ENCODE data around the gene RUSF1. TPM values are rescaled to one million over a fixed set of nuclear protein-coding genes. Genes with fewer than 3 reads are reported as not detected.

Gene RUSF1
- polyA plus RNA-seq, 1 of the 3 experiments (the other 2 are of a cell fraction): 36.5 TPM

DNA sequence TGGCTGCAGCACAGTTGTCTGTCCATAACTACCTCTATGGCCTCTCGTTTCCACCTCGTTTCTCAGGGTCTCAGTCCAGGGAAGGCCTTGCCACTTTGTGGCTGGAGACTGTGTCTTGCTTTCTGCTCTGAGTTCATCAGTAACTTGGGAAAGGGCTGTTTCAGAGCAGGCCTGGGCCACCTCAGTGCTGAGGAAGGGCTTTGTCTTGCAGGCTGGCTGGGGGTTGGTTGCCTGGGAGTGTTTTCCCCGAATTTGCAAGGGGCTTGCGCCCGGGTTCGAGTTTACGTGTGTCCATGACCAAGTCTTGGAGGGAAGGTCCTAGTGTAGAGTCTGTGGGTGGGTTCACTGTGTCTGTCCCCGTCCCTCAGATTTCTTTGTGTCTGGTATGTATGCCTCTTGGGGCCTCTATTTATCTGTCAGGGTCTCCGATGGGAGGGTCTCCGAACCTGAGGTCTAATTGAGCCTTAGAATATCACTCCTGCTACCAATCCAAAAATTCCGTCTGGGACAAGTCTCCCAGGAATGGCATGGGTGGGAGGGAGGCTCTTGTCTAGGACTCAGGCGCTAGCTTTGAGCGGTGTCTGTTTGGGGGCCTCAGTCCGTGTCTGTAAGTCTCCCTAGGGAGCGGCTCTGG lies 36.8 kb downstream of the RUSF1 start:
- peak overlapping the region; percentile 75 for H3K4me2 ChIP-seq
- POLR2A ChIA-PET: interaction anchor here (1.2 to 1.3 kb wide), 3 partner anchors 11 to 354 kb away, joined by 3 to 12 read pairs (median 5); partner anchors contain the start of genes ARMC5 and KAT8
- H3K4me3 ChIP-seq (ENCODE audit: low read depth in 2 of 2, low read length in 1 of 2): peak overlapping the region; percentile 54 to 81
- peak overlapping the region; percentile 74 to 94 for H3K27ac ChIP-seq (ENCODE audit: low read depth in 2 of 2, low read length in 1 of 2)
- H3K9me2 ChIP-seq: no peaks in the 10 kb centered on the region
- H3F3A ChIP-seq (replicated peaks; ENCODE audit: insufficient read depth): peaks cover 34% of the 10 kb centered on the region
- no peaks in the 10 kb centered on the region for H3K9me3 ChIP-seq
- DNase-seq: peak; percentile 32
- H4K20me1 ChIP-seq (ENCODE audit: insufficient read depth): peaks cover 20% of the 10 kb centered on the region
- WGBS (ENCODE audit: low lambda C conversion rate): 77% methylated on average over 12 of the region's 15 CpGs
- CTCF ChIA-PET: interaction anchor here (0.6 to 5.7 kb wide), 4 partner anchors 10 to 32 kb away, joined by 3 to 68 read pairs (median 4); partner anchors contain the start of gene ARMC5
- no peaks in the 10 kb centered on the region for H3K27me3 ChIP-seq (ENCODE audit: insufficient read depth)
- peak overlapping the region; percentile 86 for H2AFZ ChIP-seq (ENCODE audit: low read depth)
- no peak for TF ChIP-seq RCOR1 (IDR thresholded peaks at IDR 0.05; ENCODE audit: low read length)
- H3K36me3 ChIP-seq (replicated peaks in 1 of 2; ENCODE audit: control insufficient read depth in 1 of 2, insufficient read depth in 2 of 2, low read length in 1 of 2): peaks cover 21 to 23% of the 10 kb centered on the region in 2 experiments
- peaks cover 0 to 12% of the 10 kb centered on the region in 2 experiments; a peak in 1 of 4 replicates for H3K4me1 ChIP-seq (ENCODE audit: control insufficient read depth in 1 of 2, insufficient read depth in 2 of 2, low read depth in 1 of 2, low read length in 1 of 2)
- H3K9ac ChIP-seq: peak overlapping the region; percentile 97
- H3K79me2 ChIP-seq (ENCODE audit: insufficient read depth): peaks cover 45% of the 10 kb centered on the region

DNA sequence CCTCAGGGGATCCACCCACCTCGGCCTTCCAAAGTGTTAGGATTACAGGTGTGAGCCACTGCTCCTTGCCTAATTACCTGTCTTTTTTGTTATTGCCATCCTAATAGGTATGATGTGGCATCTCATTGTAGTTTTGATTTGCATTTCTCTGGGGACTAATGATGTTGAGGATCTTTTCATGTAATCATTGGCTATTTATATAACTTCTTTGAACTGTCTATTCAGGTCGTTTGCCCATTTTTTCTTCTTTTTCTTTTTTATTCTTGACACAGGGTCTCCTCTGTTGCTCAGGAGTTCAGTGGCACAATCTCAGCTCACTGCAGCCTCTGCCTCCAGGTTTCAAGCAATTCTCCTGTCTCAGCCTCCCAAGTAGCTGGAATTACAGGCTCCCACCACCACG lies 37.6 kb downstream of the RUSF1 start:
- Histone ChIP-seq H3K79me2 (ENCODE audit: insufficient read depth) (peaks cover 45% of the 10 kb centered on the region), H2AFZ (ENCODE audit: low read depth) (no peak overlapping the region), H3K9ac (peak overlapping the region; percentile 97; the same call in 1 of the 2 replicates), H3K9me3 (no peaks in the 10 kb centered on the region), H3K4me3 (ENCODE audit: low read depth in 2 of 2, low read length in 1 of 2) (peak overlapping the region in 1 of 2 experiments; percentile 81; a peak in 1 of 4 replicates), H3K27me3 (ENCODE audit: insufficient read depth) (no peaks in the 10 kb centered on the region), H3K4me1 (ENCODE audit: control insufficient read depth in 1 of 2, insufficient read depth in 2 of 2, low read depth in 1 of 2, low read length in 1 of 2) (peaks cover 0 to 12% of the 10 kb centered on the region in 2 experiments; a peak in 1 of 4 replicates), H3K36me3 (replicated peaks in 1 of 2; ENCODE audit: control insufficient read depth in 1 of 2, insufficient read depth in 2 of 2, low read length in 1 of 2) (peaks cover 22% of the 10 kb centered on the region in 2 experiments), H3K4me2 (peak overlapping the region; percentile 75), H3K9me2 (no peaks in the 10 kb centered on the region), H3F3A (replicated peaks; ENCODE audit: insufficient read depth) (peaks cover 33% of the 10 kb centered on the region), H3K27ac (ENCODE audit: low read depth in 2 of 2, low read length in 1 of 2) (peak overlapping the region in 1 of 2 experiments; percentile 94; a peak in 1 of 4 replicates), H4K20me1 (ENCODE audit: insufficient read depth) (peaks cover 16% of the 10 kb centered on the region)
- TF ChIP-seq TEAD4 (IDR thresholded peaks at IDR 0.05; ENCODE audit: borderline replicate concordance, insufficient read depth) (no peak), SMC3 (IDR thresholded peaks at IDR 0.05; ENCODE audit: low read depth, low read length) (no peak), MEF2A (IDR thresholded peaks at IDR 0.05; ENCODE audit: borderline replicate concordance, low read depth) (no peak), TCF12 (IDR thresholded peaks at IDR 0.05) (no peak), REST (IDR thresholded peaks at IDR 0.05; ENCODE audit: low read depth, low read length) (no peak), YY1 (IDR thresholded peaks at IDR 0.05; ENCODE audit: low read depth) (no peak)
- ChIA-PET CTCF (interaction anchor here (0.7 to 5.7 kb wide), 2 partner anchors 11 to 33 kb away, joined by 4 to 68 read pairs; partner anchors contain the start of gene ARMC5), POLR2A (no interaction called here)
- no peak for DNase-seq
- WGBS (ENCODE audit: low lambda C conversion rate): 80% methylated on average over 3 of the region's 3 CpGs
